ENCODE results near the gene YES1. TPM values are rescaled to one million over a fixed set of nuclear protein-coding genes. Genes with fewer than 3 reads are reported as not detected.

YES1 gene
- total and polyA plus RNA-seq, 4 donors, result 12.5 to 57.6 (median 21.9) TPM

DNA sequence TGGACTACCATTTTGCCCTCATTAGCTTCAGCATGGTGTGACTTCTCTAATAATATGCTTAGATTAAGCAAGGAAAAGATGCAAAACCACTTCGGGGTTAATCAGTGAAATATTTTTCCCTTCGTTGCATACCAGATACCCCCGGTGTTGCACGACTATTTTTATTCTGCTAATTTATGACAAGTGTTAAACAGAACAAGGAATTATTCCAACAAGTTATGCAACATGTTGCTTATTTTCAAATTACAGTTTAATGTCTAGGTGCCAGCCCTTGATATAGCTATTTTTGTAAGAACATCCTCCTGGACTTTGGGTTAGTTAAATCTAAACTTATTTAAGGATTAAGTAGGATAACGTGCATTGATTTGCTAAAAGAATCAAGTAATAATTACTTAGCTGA is 138.3 kb downstream of the YES1 start:
- 77% methylated on average over 5 of the region's 5 CpGs for WGBS
- Histone ChIP-seq H3K9ac (ENCODE audit: low read depth in 1 of 2, low read length in 2 of 2) (no peak overlapping the region), H3K4me3 (ENCODE audit: low read depth in 1 of 3, low read length in 3 of 3) (no peak overlapping the region), H3K9me3 (ENCODE audit: control insufficient read depth in 4 of 4, low read length in 3 of 4) (no peaks in the 10 kb centered on the region), H3K27me3 (ENCODE audit: control insufficient read depth in 4 of 4, insufficient read depth in 4 of 4, low read length in 3 of 4) (no peaks in the 10 kb centered on the region), H3K36me3 (ENCODE audit: control insufficient read depth in 4 of 4, insufficient read depth in 3 of 4, low read depth in 1 of 4, low read length in 3 of 4) (peaks cover 20 to 78% (median 50%) of the 10 kb centered on the region in 4 donors), H3K4me1 (ENCODE audit: control insufficient read depth in 4 of 4, insufficient read depth in 4 of 4, low read length in 3 of 4) (peaks cover 0 to under 1% (median 0%) of the 10 kb centered on the region in 4 donors), H3K27ac (ENCODE audit: low read depth in 1 of 2, low read length in 2 of 2) (no peak overlapping the region)
- TF ChIP-seq GABPA (IDR thresholded peaks at IDR 0.05 in 1 of 2, conservative IDR thresholded peaks at IDR 0.05 in 1 of 2), result no peak
- no peak for TF ChIP-seq FOXA1 (IDR thresholded peaks at IDR 0.05)
- TF ChIP-seq EGR1 (IDR thresholded peaks at IDR 0.05; ENCODE audit: low read depth in 2 of 2), result no peak
- no peak for DNase-seq (ENCODE audit: low spot score)

DNA sequence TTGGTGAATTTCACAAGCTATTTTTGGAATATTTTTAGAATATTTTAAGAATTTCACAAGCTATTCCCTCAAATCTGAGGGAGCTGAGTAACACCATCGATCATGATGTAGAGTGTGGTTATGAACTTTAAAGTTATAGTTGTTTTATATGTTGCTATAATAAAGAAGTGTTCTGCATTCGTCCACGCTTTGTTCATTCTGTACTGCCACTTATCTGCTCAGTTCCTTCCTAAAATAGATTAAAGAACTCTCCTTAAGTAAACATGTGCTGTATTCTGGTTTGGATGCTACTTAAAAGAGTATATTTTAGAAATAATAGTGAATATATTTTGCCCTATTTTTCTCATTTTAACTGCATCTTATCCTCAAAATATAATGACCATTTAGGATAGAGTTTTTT is 138.7 kb downstream of the YES1 start:
- no peak overlapping the region for H3K4me3 ChIP-seq (ENCODE audit: low read depth in 1 of 3, low read length in 3 of 3)
- H3K36me3 ChIP-seq (ENCODE audit: control insufficient read depth in 4 of 4, insufficient read depth in 3 of 4, low read depth in 1 of 4, low read length in 3 of 4), result peaks cover 20 to 75% (median 46%) of the 10 kb centered on the region in 4 donors
- no peak for DNase-seq (ENCODE audit: low spot score)
- H3K27me3 ChIP-seq (ENCODE audit: control insufficient read depth in 4 of 4, insufficient read depth in 4 of 4, low read length in 3 of 4), result no peaks in the 10 kb centered on the region
- H3K27ac ChIP-seq (ENCODE audit: low read depth in 1 of 2, low read length in 2 of 2), result no peak overlapping the region
- 78% methylated on average over 3 of the region's 3 CpGs for WGBS
- H3K9ac ChIP-seq (ENCODE audit: low read depth in 1 of 2, low read length in 2 of 2), result no peak overlapping the region
- no peaks in the 10 kb centered on the region for H3K9me3 ChIP-seq (ENCODE audit: control insufficient read depth in 4 of 4, low read length in 3 of 4)
- H3K4me1 ChIP-seq (ENCODE audit: control insufficient read depth in 4 of 4, insufficient read depth in 4 of 4, low read length in 3 of 4), result peaks cover 0 to 5% (median 0%) of the 10 kb centered on the region in 4 donors
- TF ChIP-seq FOXA2 (IDR thresholded peaks at IDR 0.05), result no peak
- TF ChIP-seq, protein P1, sequence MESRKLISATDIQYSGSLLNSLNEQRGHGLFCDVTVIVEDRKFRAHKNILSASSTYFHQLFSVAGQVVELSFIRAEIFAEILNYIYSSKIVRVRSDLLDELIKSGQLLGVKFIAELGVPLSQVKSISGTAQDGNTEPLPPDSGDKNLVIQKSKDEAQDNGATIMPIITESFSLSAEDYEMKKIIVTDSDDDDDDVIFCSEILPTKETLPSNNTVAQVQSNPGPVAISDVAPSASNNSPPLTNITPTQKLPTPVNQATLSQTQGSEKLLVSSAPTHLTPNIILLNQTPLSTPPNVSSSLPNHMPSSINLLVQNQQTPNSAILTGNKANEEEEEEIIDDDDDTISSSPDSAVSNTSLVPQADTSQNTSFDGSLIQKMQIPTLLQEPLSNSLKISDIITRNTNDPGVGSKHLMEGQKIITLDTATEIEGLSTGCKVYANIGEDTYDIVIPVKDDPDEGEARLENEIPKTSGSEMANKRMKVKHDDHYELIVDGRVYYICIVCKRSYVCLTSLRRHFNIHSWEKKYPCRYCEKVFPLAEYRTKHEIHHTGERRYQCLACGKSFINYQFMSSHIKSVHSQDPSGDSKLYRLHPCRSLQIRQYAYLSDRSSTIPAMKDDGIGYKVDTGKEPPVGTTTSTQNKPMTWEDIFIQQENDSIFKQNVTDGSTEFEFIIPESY (IDR thresholded peaks at IDR 0.05), result no peak
- no peak for TF ChIP-seq JUND (IDR thresholded peaks at IDR 0.05)
- TF ChIP-seq GABPA (IDR thresholded peaks at IDR 0.05 in 1 of 2, conservative IDR thresholded peaks at IDR 0.05 in 1 of 2), result no peak
- TF ChIP-seq YY1 (IDR thresholded peaks at IDR 0.05), result no peak
- TF ChIP-seq, protein P2, sequence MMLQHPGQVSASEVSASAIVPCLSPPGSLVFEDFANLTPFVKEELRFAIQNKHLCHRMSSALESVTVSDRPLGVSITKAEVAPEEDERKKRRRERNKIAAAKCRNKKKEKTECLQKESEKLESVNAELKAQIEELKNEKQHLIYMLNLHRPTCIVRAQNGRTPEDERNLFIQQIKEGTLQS (IDR thresholded peaks at IDR 0.05), result no peak
- no peak for TF ChIP-seq SP1 (IDR thresholded peaks at IDR 0.05)
- no peak for TF ChIP-seq RXRA (IDR thresholded peaks at IDR 0.05)
- no peak for TF ChIP-seq FOXA1 (IDR thresholded peaks at IDR 0.05)
- TF ChIP-seq, protein P3, sequence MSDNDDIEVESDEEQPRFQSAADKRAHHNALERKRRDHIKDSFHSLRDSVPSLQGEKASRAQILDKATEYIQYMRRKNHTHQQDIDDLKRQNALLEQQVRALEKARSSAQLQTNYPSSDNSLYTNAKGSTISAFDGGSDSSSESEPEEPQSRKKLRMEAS (IDR thresholded peaks at IDR 0.05), result no peak
- TF ChIP-seq, protein P4, sequence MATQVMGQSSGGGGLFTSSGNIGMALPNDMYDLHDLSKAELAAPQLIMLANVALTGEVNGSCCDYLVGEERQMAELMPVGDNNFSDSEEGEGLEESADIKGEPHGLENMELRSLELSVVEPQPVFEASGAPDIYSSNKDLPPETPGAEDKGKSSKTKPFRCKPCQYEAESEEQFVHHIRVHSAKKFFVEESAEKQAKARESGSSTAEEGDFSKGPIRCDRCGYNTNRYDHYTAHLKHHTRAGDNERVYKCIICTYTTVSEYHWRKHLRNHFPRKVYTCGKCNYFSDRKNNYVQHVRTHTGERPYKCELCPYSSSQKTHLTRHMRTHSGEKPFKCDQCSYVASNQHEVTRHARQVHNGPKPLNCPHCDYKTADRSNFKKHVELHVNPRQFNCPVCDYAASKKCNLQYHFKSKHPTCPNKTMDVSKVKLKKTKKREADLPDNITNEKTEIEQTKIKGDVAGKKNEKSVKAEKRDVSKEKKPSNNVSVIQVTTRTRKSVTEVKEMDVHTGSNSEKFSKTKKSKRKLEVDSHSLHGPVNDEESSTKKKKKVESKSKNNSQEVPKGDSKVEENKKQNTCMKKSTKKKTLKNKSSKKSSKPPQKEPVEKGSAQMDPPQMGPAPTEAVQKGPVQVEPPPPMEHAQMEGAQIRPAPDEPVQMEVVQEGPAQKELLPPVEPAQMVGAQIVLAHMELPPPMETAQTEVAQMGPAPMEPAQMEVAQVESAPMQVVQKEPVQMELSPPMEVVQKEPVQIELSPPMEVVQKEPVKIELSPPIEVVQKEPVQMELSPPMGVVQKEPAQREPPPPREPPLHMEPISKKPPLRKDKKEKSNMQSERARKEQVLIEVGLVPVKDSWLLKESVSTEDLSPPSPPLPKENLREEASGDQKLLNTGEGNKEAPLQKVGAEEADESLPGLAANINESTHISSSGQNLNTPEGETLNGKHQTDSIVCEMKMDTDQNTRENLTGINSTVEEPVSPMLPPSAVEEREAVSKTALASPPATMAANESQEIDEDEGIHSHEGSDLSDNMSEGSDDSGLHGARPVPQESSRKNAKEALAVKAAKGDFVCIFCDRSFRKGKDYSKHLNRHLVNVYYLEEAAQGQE (IDR thresholded peaks at IDR 0.05), result no peak
- TF ChIP-seq EGR1 (IDR thresholded peaks at IDR 0.05; ENCODE audit: low read depth in 2 of 2), result no peak
- TF ChIP-seq NR2F2 (IDR thresholded peaks at IDR 0.05), result no peak

Small RNAs within 50 kb of the gene (small RNA-seq; reads per million reads assigned to genes)
- gene BOLA2P1 (not detected), gene RNU1-109P (not detected)

Other genes starting within 250 kb of the YES1 start
- gene CETN1, start 231.9 kb downstream of the YES1 start, total RNA-seq, result not detected
- not detected for gene CETN1, start 231.9 kb downstream of the YES1 start, polyA plus RNA-seq
- not detected for gene CLUL1, start 215.3 kb downstream of the YES1 start, total RNA-seq
- under 1 TPM; 0.09 to 0.31 TPM for gene CLUL1, start 215.3 kb downstream of the YES1 start, polyA plus RNA-seq
- 10 to 100 TPM in 1 of 2 donors, under 1 TPM in 1; 0.25 to 77.4 TPM for gene TYMS, start 154.6 kb downstream of the YES1 start, total RNA-seq
- gene TYMS, start 154.6 kb downstream of the YES1 start, polyA plus RNA-seq, result 1 to 10 TPM; 1.7 to 9.0 TPM
- gene ENOSF1, start 99.6 kb downstream of the YES1 start, total RNA-seq, result 10 to 100 TPM; 34.0 to 96.1 TPM
- gene ENOSF1, start 99.6 kb downstream of the YES1 start, polyA plus RNA-seq, result 10 to 100 TPM; 45.9 to 61.4 TPM
- under 1 TPM in 1 of 2 donors, not detected in 1; 0.08 TPM for gene ADCYAP1, start 92.6 kb upstream of the YES1 start, total RNA-seq
- under 1 TPM in 1 of 2 donors, not detected in 1; 0.02 TPM for gene ADCYAP1, start 92.6 kb upstream of the YES1 start, polyA plus RNA-seq

All from liver (tissue), 10 donors.